K562 (cell line): ENCODE results near the gene THAP4. TPM values are rescaled to one million over a fixed set of nuclear protein-coding genes. Genes with fewer than 3 reads are reported as not detected.

Experiments used
- ADNP ChIP-seq: fragments of 200-800 bp; sonication (Bioruptor generic); IDR thresholded peaks from 2 replicates; pipeline ENCODE4 v1.6.1; 2016; ENCODE audit warnings: missing genetic modification characterization, missing compliant biosample characterization
- FOXK2 ChIP-seq, 2 experiments: fragments of 450-650 bp; IDR thresholded peaks in 1 of 2; conservative IDR thresholded peaks in 1 of 2; 2 replicates each; pipeline ENCODE4 v1.6.1; 2016; ENCODE audit warnings: low read depth in 2 of 2, mild to moderate bottlenecking in 1 of 2
- HDGF ChIP-seq: fragments of 450-650 bp; IDR thresholded peaks from 2 replicates; pipeline ENCODE4 v1.6.1; 2016
- HMG20A ChIP-seq: fragments of 450-650 bp; formaldehyde crosslinking; conservative IDR thresholded peaks from 2 replicates; pipeline ENCODE4 v1.4.0; 2020; ENCODE audit warnings: mild to moderate bottlenecking, mixed read lengths
- TSC22D4 ChIP-seq: fragments of 450-650 bp; IDR thresholded peaks from 2 replicates; pipeline ENCODE4 v1.6.1; 2016; ENCODE audit warnings: missing genetic modification characterization, missing biosample characterization, control low read depth
- polyA plus RNA-seq, 8 experiments: library from polyadenylated mRNA; depleted of rRNA in 4 of 8; stranded (reverse) in 5 of 8; unstranded in 3 of 8; fragments of >200 nt; fragmentation: Nextera tagmentation in 2 of 8; fragmentation: Illumina TruSeq in 1 of 8; extraction: Ambion mirVana in 2 of 8; extraction: Trizol in 1 of 8; gene quantifications; 2 replicates each; pipeline versions ENCODE4 v1.2.1 to v1.2.3, GENCODE V29; 2011 to 2014; ENCODE audit warnings: inconsistent platforms in 1 of 8, missing spikeins in 1 of 8
- total RNA-seq, 7 experiments: library from RNA; depleted of rRNA in 6 of 7; stranded (reverse); fragments of >200 nt in 6 of 7; fragmentation: Illumina TruSeq in 2 of 7; extraction: Trizol in 2 of 7; gene quantifications; 2 replicates each; pipeline versions ENCODE4 v1.2.1 to v1.2.3, GENCODE V29; 2011 to 2021; ENCODE audit warnings: low replicate concordance in 1 of 7
- TF ChIP-seq, protein P1 (sequence below): fragments of 450-650 bp; IDR thresholded peaks from 2 replicates; pipeline ENCODE4 v1.6.1; 2017; ENCODE audit warnings: antibody characterized with exemption
- TF ChIP-seq, protein P2 (sequence below): fragments of 200-800 bp; sonication (Bioruptor generic); IDR thresholded peaks from 2 replicates; pipeline ENCODE4 v1.6.1; 2017; ENCODE audit warnings: missing genetic modification characterization, missing compliant biosample characterization

The THAP4 gene
- total and polyA plus RNA-seq, 9 of the 15 experiments (the other 6 are each of a cell fraction or from before 2014, with no cell fraction given): 8.6 to 60.9 (median 43.9) TPM

- TF ChIP-seq, protein P1, sequence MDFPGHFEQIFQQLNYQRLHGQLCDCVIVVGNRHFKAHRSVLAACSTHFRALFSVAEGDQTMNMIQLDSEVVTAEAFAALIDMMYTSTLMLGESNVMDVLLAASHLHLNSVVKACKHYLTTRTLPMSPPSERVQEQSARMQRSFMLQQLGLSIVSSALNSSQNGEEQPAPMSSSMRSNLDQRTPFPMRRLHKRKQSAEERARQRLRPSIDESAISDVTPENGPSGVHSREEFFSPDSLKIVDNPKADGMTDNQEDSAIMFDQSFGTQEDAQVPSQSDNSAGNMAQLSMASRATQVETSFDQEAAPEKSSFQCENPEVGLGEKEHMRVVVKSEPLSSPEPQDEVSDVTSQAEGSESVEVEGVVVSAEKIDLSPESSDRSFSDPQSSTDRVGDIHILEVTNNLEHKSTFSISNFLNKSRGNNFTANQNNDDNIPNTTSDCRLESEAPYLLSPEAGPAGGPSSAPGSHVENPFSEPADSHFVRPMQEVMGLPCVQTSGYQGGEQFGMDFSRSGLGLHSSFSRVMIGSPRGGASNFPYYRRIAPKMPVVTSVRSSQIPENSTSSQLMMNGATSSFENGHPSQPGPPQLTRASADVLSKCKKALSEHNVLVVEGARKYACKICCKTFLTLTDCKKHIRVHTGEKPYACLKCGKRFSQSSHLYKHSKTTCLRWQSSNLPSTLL: peak; percentile 6; the same call in 1 of the 2 replicates
- TF ChIP-seq TSC22D4: 0 out of 2 replicates have a peak, but pooled peaks have one; percentile 81
- TF ChIP-seq ADNP (tag): 0 out of 2 replicates have a peak, but pooled peaks have one; percentile 27
- TF ChIP-seq FOXK2 (conservative IDR thresholded peaks at IDR 0.05 in 1 of 2, IDR thresholded peaks at IDR 0.05 in 1 of 2; ENCODE audit: low read depth in 2 of 2): 0 out of 4 replicates have a peak, but pooled peaks of 1 of the 2 experiments have one; percentile 13
- TF ChIP-seq, protein P2, sequence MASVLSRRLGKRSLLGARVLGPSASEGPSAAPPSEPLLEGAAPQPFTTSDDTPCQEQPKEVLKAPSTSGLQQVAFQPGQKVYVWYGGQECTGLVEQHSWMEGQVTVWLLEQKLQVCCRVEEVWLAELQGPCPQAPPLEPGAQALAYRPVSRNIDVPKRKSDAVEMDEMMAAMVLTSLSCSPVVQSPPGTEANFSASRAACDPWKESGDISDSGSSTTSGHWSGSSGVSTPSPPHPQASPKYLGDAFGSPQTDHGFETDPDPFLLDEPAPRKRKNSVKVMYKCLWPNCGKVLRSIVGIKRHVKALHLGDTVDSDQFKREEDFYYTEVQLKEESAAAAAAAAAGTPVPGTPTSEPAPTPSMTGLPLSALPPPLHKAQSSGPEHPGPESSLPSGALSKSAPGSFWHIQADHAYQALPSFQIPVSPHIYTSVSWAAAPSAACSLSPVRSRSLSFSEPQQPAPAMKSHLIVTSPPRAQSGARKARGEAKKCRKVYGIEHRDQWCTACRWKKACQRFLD: no peak
- no peak for TF ChIP-seq HMG20A (CRISPR knock-in tag)
- peak; percentile 44; the same call in 1 of the 2 replicates for TF ChIP-seq HDGF
These were observed 91.2 kb downstream of the THAP4 start (continued) for GRCh38 chr2:241545523-241546473.
